Occipital lobe (tissue), 2 donors: ENCODE data around the gene PTPRG. TPM values are rescaled to one million over a fixed set of nuclear protein-coding genes. Genes with fewer than 3 reads are reported as not detected.

Experiments
- DNase-seq: peaks from one replicate; lab custom pipeline; 2025; lab: John Stamatoyannopoulos, UW
- total RNA-seq: library from RNA; depleted of rRNA; stranded (reverse); fragments of >200 nt; gene quantifications from one replicate; pipeline ENCODE4 v1.2.3, GENCODE V29; 2014

Gene PTPRG
- total RNA-seq, 1 donor from 2014 or later, result 81.4 TPM

DNA sequence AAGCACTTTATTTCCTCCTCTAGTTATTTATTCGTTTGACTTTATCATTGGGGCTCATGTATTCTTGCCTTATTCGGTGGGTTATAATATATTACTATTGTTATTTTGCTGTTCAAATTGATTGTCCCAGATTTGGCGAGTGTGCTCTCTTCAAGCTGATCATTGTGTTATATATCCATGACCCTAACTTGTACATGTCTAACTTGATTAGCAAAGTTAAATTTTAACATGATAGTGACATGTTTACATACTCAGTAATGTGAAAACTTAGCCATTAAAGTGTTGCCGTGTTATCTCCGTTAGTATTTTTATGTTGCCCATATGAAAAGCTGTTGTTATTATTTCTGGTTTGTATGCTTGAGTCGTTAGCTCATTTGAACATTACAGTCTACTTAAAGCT is 327.9 kb downstream of the PTPRG start:
- DNase-seq, result no peak

- DNase-seq, result no peak
These were observed 328.8 kb downstream of the PTPRG start for GRCh38 chr3:61890167-61890566.

- no peak for DNase-seq
These were observed 329.2 kb downstream of the PTPRG start for GRCh38 chr3:61890586-61890985.

DNA sequence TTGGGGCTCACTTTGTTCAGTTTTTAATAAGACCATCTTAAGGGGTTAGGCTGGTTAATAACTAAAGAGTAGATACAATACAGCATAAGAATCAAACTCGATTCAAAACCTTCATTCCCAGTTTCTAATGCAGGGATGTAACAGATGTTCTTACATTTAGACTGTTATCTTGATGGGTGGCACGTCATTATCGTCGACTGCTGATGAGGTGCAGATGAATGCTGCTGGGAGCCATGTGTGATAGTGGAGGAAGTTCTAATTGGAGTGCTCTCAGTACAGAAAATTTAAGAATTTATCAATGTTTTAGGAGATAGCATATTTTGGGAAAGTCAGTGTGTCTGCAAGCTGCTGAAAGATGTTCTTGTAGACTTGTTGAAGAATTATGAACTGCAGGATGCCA is 331.5 kb downstream of the PTPRG start:
- no peak for DNase-seq

DNA sequence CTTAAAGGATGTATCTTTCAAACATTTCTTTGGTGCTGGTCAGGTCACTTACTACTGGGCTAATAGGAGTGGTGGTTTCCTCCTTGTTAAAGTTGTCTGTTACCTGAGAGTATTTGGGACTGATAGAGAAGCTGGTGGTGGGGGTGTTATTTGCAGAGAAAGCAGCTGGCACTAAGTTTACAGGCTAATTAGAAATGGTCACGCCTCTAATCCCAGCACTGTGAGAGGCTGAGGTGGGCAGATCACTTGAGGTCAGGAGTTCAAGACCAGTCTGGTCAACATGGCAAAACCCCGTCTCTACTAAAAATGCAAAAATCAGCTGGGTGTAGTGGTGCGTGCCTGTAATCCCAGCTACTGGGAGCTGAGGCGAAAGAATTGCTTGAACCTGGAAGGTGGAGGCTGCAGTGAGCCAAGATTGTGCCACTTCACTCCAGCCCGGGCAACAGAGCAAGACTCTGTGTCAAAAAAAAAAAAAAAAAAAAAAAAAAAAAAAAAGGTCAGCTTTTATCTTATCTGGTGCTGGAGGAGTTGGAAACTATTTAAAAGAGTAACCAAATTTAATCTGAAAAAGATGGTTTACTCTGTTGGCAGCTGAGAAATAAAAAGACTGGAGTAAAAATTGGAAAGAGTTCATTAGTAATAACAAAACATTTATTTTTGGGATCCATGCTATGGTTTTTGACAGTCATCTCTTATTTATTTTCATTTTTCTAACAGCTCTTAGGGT is 332.6 kb downstream of the PTPRG start:
- DNase-seq, result no peak

DNA sequence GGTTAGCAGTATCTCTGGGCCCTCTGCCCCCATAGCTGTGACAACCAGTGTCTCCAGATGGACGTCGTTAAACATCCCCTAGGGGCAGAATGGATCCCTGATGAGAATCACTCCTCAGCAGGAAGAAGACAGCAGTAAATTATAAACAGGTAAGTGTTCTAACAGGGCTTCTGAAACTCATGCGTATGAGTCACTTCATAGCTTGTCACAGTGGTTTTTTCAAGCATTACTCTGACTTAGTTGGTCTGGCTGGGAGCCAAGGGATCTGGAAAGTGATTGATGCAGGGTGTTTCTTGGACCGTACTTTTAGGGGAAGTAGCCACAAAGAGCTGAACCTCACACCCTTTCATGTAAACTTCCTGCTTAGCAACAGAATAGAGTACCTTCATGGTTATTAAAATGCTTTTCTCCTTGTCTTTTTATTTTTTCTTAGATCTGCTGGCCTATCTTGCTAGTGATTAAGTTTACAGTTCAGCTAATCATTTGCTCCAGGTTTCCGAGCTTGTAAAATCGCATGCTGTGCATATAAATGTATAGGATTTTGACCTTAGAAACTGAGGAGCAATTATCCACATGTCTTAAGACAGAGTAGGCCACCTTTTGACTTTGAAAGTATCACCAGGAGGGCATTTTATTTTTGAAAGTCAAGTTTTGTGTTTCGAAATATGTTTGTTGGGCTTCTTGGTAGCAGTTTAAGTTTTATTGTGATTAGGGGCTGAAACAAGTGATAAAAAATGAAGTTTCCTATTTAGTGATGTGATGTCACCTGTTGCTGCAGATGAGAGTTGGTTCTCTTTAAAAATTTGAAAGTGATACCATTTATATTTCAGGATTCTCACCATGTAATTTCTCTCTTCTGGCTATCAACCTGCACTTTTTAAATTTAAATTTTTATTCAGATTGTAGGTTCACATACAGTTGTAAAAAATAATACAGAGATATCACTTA is 333.9 kb downstream of the PTPRG start:
- no peak for DNase-seq

GRCh38 chr3:61896251-61896650 is 334.9 kb downstream of the PTPRG start:
- no peak for DNase-seq

- no peak for DNase-seq
These were observed 336.5 kb downstream of the PTPRG start for GRCh38 chr3:61897848-61898247.

- no peak for DNase-seq
These were observed 338.5 kb downstream of the PTPRG start for GRCh38 chr3:61899700-61900462.

- no peak for DNase-seq
These were observed 340.1 kb downstream of the PTPRG start for GRCh38 chr3:61901496-61901895.

GRCh38 chr3:61901986-61902385 is 340.6 kb downstream of the PTPRG start:
- DNase-seq, result no peak

DNA sequence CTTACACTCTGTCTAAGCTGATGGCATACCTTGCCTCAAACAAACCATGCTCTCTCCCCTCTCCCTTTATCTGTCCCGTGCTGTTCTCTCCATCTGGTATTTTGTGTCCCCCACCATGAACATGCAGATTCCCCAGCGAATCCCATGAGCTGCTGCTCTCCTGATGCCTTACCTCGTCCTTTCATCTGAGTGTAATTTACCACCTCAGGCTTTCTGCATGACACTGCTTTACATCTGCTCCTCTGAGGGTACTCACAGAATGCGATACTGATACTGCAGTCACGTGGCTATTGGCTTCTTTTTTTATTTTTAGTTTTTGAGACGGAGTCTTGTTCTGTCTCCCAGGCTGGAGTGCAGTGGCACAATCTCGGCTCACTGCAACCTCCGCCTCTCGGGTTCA is 341.7 kb downstream of the PTPRG start:
- DNase-seq, result no peak

DNA sequence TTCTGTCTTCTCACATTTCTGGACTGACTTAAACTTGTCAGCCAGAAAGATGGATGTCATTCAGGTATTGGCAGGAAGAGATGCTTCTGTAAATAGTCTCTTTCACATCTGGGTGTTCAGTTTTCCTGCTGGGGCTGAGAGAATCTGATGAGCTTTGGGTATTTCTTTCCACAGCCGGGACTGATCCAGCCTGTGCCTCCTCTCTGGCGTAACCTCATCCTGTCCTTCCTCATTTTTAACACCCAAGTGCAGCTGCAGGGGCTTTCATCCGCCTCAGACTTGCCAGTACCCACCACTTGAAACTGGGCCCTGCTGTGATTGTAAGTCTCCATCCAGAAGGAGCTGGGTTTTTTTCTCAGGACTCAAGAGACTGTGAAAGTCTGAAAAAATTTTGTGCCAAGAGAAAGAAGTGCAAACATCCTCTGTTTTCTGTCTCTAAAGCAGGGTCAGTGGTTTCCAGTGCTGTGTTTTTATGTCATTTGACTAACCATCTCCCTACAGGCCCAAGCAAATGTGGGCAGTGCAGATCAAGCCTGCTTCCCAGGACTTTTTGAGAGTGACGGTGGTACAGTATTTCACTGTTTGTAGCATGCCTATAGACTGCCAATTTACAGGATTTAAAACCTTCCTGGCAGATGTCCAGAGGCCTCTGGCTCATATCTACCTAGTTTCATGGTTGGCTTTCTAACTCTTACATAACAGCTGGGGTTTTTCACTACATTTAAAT is 342.7 kb downstream of the PTPRG start:
- DNase-seq, result no peak

GRCh38 chr3:61907210-61907795 is 345.9 kb downstream of the PTPRG start:
- DNase-seq, result no peak

DNA sequence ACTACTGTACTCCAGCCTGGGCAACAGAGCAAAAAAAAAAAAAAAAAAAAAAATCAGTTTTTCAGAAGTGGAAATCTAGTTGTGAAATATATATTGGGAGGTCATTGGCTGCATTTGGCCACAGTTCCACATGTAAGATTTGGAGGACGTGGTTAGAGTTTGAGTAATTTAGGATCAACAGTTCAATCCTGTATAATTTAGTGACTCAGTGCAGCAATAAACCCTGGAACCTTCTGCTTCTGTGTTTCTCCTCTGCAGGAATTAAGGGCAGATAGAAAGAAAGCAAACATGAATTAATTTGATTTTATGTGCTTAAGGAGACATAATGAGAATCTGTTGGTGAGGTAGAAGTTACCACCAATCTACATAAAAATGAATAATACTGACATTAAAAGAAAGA is 347.0 kb downstream of the PTPRG start:
- DNase-seq, result no peak

GRCh38 chr3:61910732-61911131 is 349.4 kb downstream of the PTPRG start:
- DNase-seq, result no peak

DNA sequence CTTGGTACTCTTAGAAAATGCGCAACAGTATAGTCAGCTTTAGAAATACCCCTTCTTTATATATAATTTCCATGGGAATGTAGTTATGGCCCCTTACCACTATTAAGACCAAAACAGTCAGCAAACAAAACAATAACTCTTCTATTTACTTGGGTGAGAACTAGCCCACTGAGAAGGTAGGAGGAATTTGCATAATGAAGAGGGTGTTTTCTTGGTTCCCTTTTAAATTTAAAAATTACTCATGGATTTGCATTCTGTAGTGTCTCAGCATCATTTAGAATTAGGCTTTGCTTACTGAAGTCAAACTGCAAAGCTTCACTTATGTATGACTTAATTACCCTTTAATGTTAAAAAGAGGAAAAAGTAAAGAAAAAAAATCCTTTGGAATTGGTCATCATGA is 350.8 kb downstream of the PTPRG start:
- no peak for DNase-seq

- DNase-seq, result no peak
These were observed 352.3 kb downstream of the PTPRG start for GRCh38 chr3:61913701-61914100.

DNA sequence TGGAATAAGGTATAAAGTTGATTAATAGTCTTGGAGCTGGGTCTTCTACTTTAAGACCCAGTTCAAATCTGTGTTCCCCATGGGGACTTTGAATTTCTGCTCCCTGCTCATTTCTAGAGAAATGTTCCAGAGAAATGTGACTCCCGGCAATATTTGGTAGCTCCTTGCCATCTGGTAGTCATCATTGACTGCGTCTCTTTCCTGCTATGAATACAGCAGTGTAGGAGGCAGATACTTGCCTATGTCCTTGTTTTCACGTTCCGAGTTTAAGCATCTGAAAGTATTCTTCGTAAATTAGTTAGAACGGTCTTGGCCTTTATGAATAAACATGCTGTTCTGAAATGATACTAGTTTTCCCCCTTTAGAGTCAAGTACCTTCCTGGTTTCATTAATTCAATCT is 352.9 kb downstream of the PTPRG start:
- no peak for DNase-seq

- DNase-seq, result no peak
These were observed 353.9 kb downstream of the PTPRG start for GRCh38 chr3:61915296-61915695.

- DNase-seq, result no peak
These were observed 358.0 kb downstream of the PTPRG start for GRCh38 chr3:61919371-61919770.
